A549 (cell line): ENCODE measurements around the gene PRKAG2. TPM values are rescaled to one million over a fixed set of nuclear protein-coding genes. Genes with fewer than 3 reads are reported as not detected.
A peak's percentile ranks its signal among the peaks of the same experiment; 100 is the strongest.

Experiments
- ATAC-seq, 2 experiments: fragments of 200-7000 bp in 1 of 2; fragments of >200 bp in 1 of 2; cut with Nextera tagmentation in 1 of 2; cut with Tn5 transposase in 1 of 2; 3 replicates each; pipeline versions ENCODE4 v1.8.0 to v1.9.1; 2018 to 2020; ENCODE audit warnings: mild to moderate bottlenecking in 1 of 2, moderate library complexity in 1 of 2
- CTCF ChIA-PET: fragments of 300-600 bp; sonication (Branson Sonifier 250); formaldehyde crosslinking; extraction: SDS; loops from one replicate; lab custom pipeline; 2021; ENCODE audit warnings: antibody characterized with exemption, inconsistent platforms; lab: Yijun Ruan, JAX
- POLR2A ChIA-PET: fragments of 350-600 bp; formaldehyde crosslinking; extraction: SDS; loops from one replicate; lab custom pipeline; 2021; ENCODE audit warnings: antibody characterized with exemption, inconsistent platforms; lab: Yijun Ruan, JAX
- DNase-seq, 2 experiments: peaks; one replicate each; pipeline versions ENCODE4 v3.0.0 to v3.0.0-alpha.2; 2011 to 2016; ENCODE audit warnings: low read depth in 1 of 2, low spot score in 1 of 2
- FAIRE-seq: peaks from 2 replicates; lab custom pipeline; 2011; peaks lifted over from hg19 to GRCh38; lab: Jason Lieb, UNC
- H3K27ac ChIP-seq, 2 experiments: fragments of >200 bp; sonication (Bioruptor Twin); formaldehyde crosslinking; 3 replicates each; pipeline ENCODE4 v1.5.1; 2016 to 2017
- H3K4me1 ChIP-seq: fragments of >200 bp; sonication (Bioruptor Twin); formaldehyde crosslinking; 3 replicates; pipeline ENCODE4 v1.6.1; 2016
- H3K4me2 ChIP-seq: fragments of >200 bp; sonication (Bioruptor Twin); formaldehyde crosslinking; 3 replicates; pipeline ENCODE4 v1.6.1; 2016
- H3K4me3 ChIP-seq: fragments of >200 bp; sonication (Bioruptor Twin); formaldehyde crosslinking; 3 replicates; pipeline ENCODE4 v1.5.1; 2016
- H3K9me3 ChIP-seq: fragments of >200 bp; sonication (Bioruptor Twin); formaldehyde crosslinking; 3 replicates; pipeline ENCODE4 v1.6.1; 2016
- ATOH8 ChIP-seq: fragments of 250-450 bp; sonication (Bioruptor Pico); IDR thresholded peaks from 2 replicates; pipeline ENCODE4 v1.5.0; 2020; ENCODE audit warnings: low read depth, mild to moderate bottlenecking, moderate library complexity
- CEBPB ChIP-seq, 2 experiments: fragments of >200 bp in 1 of 2; sonication (Bioruptor Twin) in 1 of 2; formaldehyde crosslinking in 1 of 2; IDR thresholded peaks; 2 replicates each; pipeline ENCODE4 v1.6.1; 2012 to 2016
- CHD2 ChIP-seq: fragments of 150-350 bp; IDR thresholded peaks from 2 replicates; pipeline ENCODE4 v1.6.1; 2014; ENCODE audit warnings: low read length; ENCODE audit not compliant: partially characterized antibody
- CHD4 ChIP-seq: fragments of 200-600 bp; sonication (generic); IDR thresholded peaks from 2 replicates; pipeline ENCODE4 v1.6.1; 2016; ENCODE audit warnings: antibody characterized with exemption, mild to moderate bottlenecking, borderline replicate concordance
- EP300 ChIP-seq, 2 experiments: fragments of >200 bp; sonication (Bioruptor Twin); formaldehyde crosslinking; IDR thresholded peaks; 2 replicates in 1 of 2; 3 replicates in 1 of 2; pipeline ENCODE4 v1.6.1; 2016 to 2017
- FOXS1 ChIP-seq: fragments of 250-450 bp; sonication (Bioruptor Pico); IDR thresholded peaks from 2 replicates; pipeline ENCODE4 v1.5.0; 2020; ENCODE audit warnings: mild to moderate bottlenecking, moderate library complexity
- GATA3 ChIP-seq: IDR thresholded peaks from 2 replicates; pipeline ENCODE4 v1.6.1; 2012; ENCODE audit warnings: borderline replicate concordance
- HDAC2 ChIP-seq: fragments of 200-600 bp; sonication (generic); IDR thresholded peaks from 2 replicates; pipeline ENCODE4 v1.6.1; 2016
- HMGXB4 ChIP-seq: fragments of 250-450 bp; sonication (Bioruptor Pico); IDR thresholded peaks from 2 replicates; pipeline ENCODE4 v1.5.0; 2021; ENCODE audit warnings: mild to moderate bottlenecking, moderate library complexity, borderline replicate concordance
- HOXA7 ChIP-seq: fragments of 250-450 bp; sonication (Bioruptor Pico); IDR thresholded peaks from 2 replicates; pipeline ENCODE4 v1.5.0; 2020; ENCODE audit warnings: mild to moderate bottlenecking, moderate library complexity
- JUN ChIP-seq, 2 experiments: fragments of >200 bp; sonication (Bioruptor Twin); formaldehyde crosslinking; IDR thresholded peaks; 2 replicates in 1 of 2; 3 replicates in 1 of 2; pipeline ENCODE4 v1.6.1; 2016 to 2017
- JUNB ChIP-seq: fragments of >200 bp; sonication (Bioruptor Twin); formaldehyde crosslinking; IDR thresholded peaks from 2 replicates; pipeline ENCODE4 v1.6.1; 2016
- KDM1A ChIP-seq: fragments of 200-600 bp; sonication (generic); IDR thresholded peaks from 2 replicates; pipeline ENCODE4 v1.6.1; 2016; ENCODE audit warnings: low read depth, mild to moderate bottlenecking
- KDM5A ChIP-seq: fragments of 200-600 bp; sonication (generic); IDR thresholded peaks from 2 replicates; pipeline ENCODE4 v1.6.1; 2016; ENCODE audit warnings: antibody characterized with exemption, mild to moderate bottlenecking
- MAZ ChIP-seq: fragments of 150-350 bp; IDR thresholded peaks from 2 replicates; pipeline ENCODE4 v1.6.1; 2014; ENCODE audit warnings: antibody characterized with exemption, low read depth, low read length, borderline replicate concordance
- MYC ChIP-seq: IDR thresholded peaks from 2 replicates; pipeline ENCODE4 v1.6.1; 2012; ENCODE audit warnings: mild to moderate bottlenecking, inconsistent platforms, low read length, improper control_type of control experiment, borderline replicate concordance
- NPAS2 ChIP-seq: fragments of 250-450 bp; sonication (Bioruptor Pico); IDR thresholded peaks from 2 replicates; pipeline ENCODE4 v1.8.0; 2022; ENCODE audit warnings: mild to moderate bottlenecking, moderate library complexity, borderline replicate concordance
- NR3C1 ChIP-seq: fragments of >200 bp; sonication (Bioruptor Twin); formaldehyde crosslinking; IDR thresholded peaks from 3 replicates; pipeline ENCODE4 v1.6.1; 2017
- POLR2A ChIP-seq: IDR thresholded peaks from 2 replicates; pipeline ENCODE4 v1.6.1; 2012; ENCODE audit warnings: mild to moderate bottlenecking, low read length
- POLR2AphosphoS2 ChIP-seq: conservative IDR thresholded peaks from 2 replicates; pipeline ENCODE4 v1.6.1; 2012; ENCODE audit warnings: low read length, improper control_type of control experiment, inconsistent platforms
- RAD21 ChIP-seq, 2 experiments: fragments of >200 bp in 1 of 2; sonication (Bioruptor Twin) in 1 of 2; formaldehyde crosslinking in 1 of 2; IDR thresholded peaks in 1 of 2; conservative IDR thresholded peaks in 1 of 2; 2 replicates in 1 of 2; 3 replicates in 1 of 2; pipeline ENCODE4 v1.6.1; 2012 to 2018; ENCODE audit warnings: inconsistent platforms in 1 of 2
- REST ChIP-seq: fragments of 200-600 bp; sonication (generic); IDR thresholded peaks from 2 replicates; pipeline ENCODE4 v1.6.1; 2016; ENCODE audit warnings: antibody characterized with exemption, mild to moderate bottlenecking, moderate library complexity
- RFX5 ChIP-seq: fragments of 450-650 bp; IDR thresholded peaks from 2 replicates; pipeline ENCODE4 v1.7.1; 2014; ENCODE audit warnings: antibody characterized with exemption, mild to moderate bottlenecking, moderate library complexity
- RNF2 ChIP-seq: fragments of 200-600 bp; sonication (generic); IDR thresholded peaks from 2 replicates; pipeline ENCODE4 v1.6.1; 2016; ENCODE audit warnings: low read depth, mild to moderate bottlenecking, antibody characterized with exemption, moderate library complexity, borderline replicate concordance
- SMC3 ChIP-seq: fragments of >200 bp; sonication (Bioruptor Twin); formaldehyde crosslinking; IDR thresholded peaks from 3 replicates; pipeline ENCODE4 v1.6.1; 2018; ENCODE audit warnings: inconsistent platforms
- USF2 ChIP-seq: fragments of 450-650 bp; IDR thresholded peaks from 2 replicates; pipeline ENCODE4 v1.6.1; 2014; ENCODE audit warnings: antibody characterized with exemption
- ZNF302 ChIP-seq: fragments of 250-450 bp; sonication (Bioruptor Pico); IDR thresholded peaks from 2 replicates; pipeline ENCODE4 v1.9.0; 2021; ENCODE audit warnings: inconsistent platforms, mild to moderate bottlenecking, moderate library complexity
- ZSCAN20 ChIP-seq: fragments of 250-450 bp; sonication (Bioruptor Pico); IDR thresholded peaks from 2 replicates; pipeline ENCODE4 v1.8.0; 2022; ENCODE audit warnings: mild to moderate bottlenecking, moderate library complexity
- WGBS: methylation state at CpG from one replicate; pipeline ENCODE4 v1.1.6; 2017; ENCODE audit errors: missing lambda C conversion rate; 5-methylcytosine and 5-hydroxymethylcytosine counted together
- polyA plus RNA-seq, 4 experiments: library from polyadenylated mRNA; depleted of rRNA in 3 of 4; stranded (reverse); fragments of >200 nt; fragmentation: RNase III in 1 of 4; extraction: RNeasy Plus Mini Kit Qiagen cat#74134 plus additional on column Dnase treatment in 1 of 4; gene quantifications; 2 replicates in 3 of 4; 3 replicates in 1 of 4; pipeline ENCODE4 v1.2.3, GENCODE V29; 2011 to 2017
- TF ChIP-seq, protein P1 (sequence below): fragments of >200 bp; sonication (Bioruptor Twin); formaldehyde crosslinking; IDR thresholded peaks from 3 replicates; pipeline ENCODE4 v1.6.1; 2016

The PRKAG2 gene
- polyA plus RNA-seq, 2 of the 4 experiments (the other 2 are of a cell fraction) = 26.5 to 31.7 TPM

GRCh38 chr7:151757274-151757673 lies 119.6 kb downstream of the PRKAG2 start:
- H3K27ac ChIP-seq = peak overlapping the region; percentile 91 to 96; a peak in 4 of 6 replicates
- ATAC-seq = no peak
- ChIA-PET POLR2A (no interaction called here), CTCF (interaction anchor here (1.0 to 9.3 kb wide), 16 partner anchors 10 to 389 kb away, joined by 3 to 173 read pairs (median 4); no protein-coding TSS in a partner anchor)
- WGBS = 63% methylated on average over 8 of the region's 8 CpGs
- TF ChIP-seq NR3C1 = no peak
- TF ChIP-seq RAD21 (conservative IDR thresholded peaks at IDR 0.05 in 1 of 2, IDR thresholded peaks at IDR 0.05 in 1 of 2) = no peak
- TF ChIP-seq ZSCAN20 (CRISPR knock-in tag) = no peak
- TF ChIP-seq KDM5A = no peak
- TF ChIP-seq EP300 (IDR thresholded peaks at IDR 0.05) = no peak
- TF ChIP-seq, protein P1, sequence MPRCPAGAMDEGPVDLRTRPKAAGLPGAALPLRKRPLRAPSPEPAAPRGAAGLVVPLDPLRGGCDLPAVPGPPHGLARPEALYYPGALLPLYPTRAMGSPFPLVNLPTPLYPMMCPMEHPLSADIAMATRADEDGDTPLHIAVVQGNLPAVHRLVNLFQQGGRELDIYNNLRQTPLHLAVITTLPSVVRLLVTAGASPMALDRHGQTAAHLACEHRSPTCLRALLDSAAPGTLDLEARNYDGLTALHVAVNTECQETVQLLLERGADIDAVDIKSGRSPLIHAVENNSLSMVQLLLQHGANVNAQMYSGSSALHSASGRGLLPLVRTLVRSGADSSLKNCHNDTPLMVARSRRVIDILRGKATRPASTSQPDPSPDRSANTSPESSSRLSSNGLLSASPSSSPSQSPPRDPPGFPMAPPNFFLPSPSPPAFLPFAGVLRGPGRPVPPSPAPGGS = no peak
- no peak for TF ChIP-seq SMC3
- TF ChIP-seq POLR2A = no peak
- TF ChIP-seq ZNF302 (CRISPR knock-in tag) = no peak
- no peak for TF ChIP-seq ATOH8 (CRISPR knock-in tag)
- TF ChIP-seq CHD2 = no peak
- no peak for TF ChIP-seq HOXA7 (CRISPR knock-in tag)
- no peak for TF ChIP-seq GATA3
- TF ChIP-seq MAZ = no peak
- TF ChIP-seq CEBPB (IDR thresholded peaks at IDR 0.05) = no peak
- no peak overlapping the region for H3K4me2 ChIP-seq
- no peak for DNase-seq
- no peaks in the 10 kb centered on the region for H3K9me3 ChIP-seq
- no peak overlapping the region for H3K4me3 ChIP-seq
- H3K4me1 ChIP-seq = peaks cover 44% of the 10 kb centered on the region
- no peak for FAIRE-seq

DNA sequence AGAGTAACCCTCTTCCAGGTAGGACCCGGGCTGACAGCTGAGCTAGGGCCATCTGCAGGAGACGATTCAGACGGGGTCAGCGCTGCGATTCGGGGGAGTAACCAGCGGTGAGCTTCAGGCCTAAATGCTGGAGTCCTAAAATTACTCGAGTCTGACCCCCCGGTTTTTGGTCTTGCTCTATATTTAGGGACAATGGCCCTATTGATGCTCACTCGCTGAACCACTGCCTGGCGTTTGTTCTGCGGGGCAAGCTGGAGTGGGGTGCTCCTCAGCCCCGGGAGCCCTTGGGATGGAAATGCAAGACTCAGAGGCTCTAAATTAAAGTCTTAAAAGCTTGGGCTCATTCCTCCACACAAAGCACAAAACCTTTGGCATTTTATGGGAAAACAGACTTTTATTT lies 120.0 kb downstream of the PRKAG2 start:
- ChIA-PET CTCF (interaction anchor here (1.0 to 9.3 kb wide), 18 partner anchors 10 to 581 kb away, joined by 3 to 173 read pairs (median 4); no protein-coding TSS in a partner anchor), POLR2A (no interaction called here)
- H3K4me2 ChIP-seq = no peak overlapping the region
- DNase-seq (no peak), FAIRE-seq (no peak), ATAC-seq (no peak)
- peaks cover 44% of the 10 kb centered on the region for H3K4me1 ChIP-seq
- peak overlapping the region; percentile 91 to 96; a peak in 4 of 6 replicates for H3K27ac ChIP-seq
- TF ChIP-seq NPAS2 (CRISPR knock-in tag) = no peak
- no peak for TF ChIP-seq MAZ
- TF ChIP-seq USF2 = no peak
- TF ChIP-seq KDM1A = no peak
- TF ChIP-seq RFX5 = no peak
- no peak for TF ChIP-seq POLR2A
- TF ChIP-seq POLR2AphosphoS2 = no peak
- no peak for TF ChIP-seq CHD2
- no peak for TF ChIP-seq MYC
- no peak for TF ChIP-seq EP300 (IDR thresholded peaks at IDR 0.05)
- TF ChIP-seq RNF2 = no peak
- TF ChIP-seq JUNB = no peak
- TF ChIP-seq SMC3 = no peak
- TF ChIP-seq REST = no peak
- no peak for TF ChIP-seq CEBPB (IDR thresholded peaks at IDR 0.05)
- TF ChIP-seq JUN (IDR thresholded peaks at IDR 0.05) = no peak
- no peak for TF ChIP-seq HMGXB4 (CRISPR knock-in tag)
- no peak for TF ChIP-seq HDAC2
- TF ChIP-seq FOXS1 (CRISPR knock-in tag) = no peak
- TF ChIP-seq CHD4 = no peak
- WGBS = 91% methylated on average over 12 of the region's 13 CpGs
- no peak overlapping the region for H3K4me3 ChIP-seq
- 0 out of 3 replicates have a peak, but pooled peaks cover 2% of the 10 kb centered on the region for H3K9me3 ChIP-seq
